ENCODE data around the gene PDE7B.

PDE7B gene

GRCh38 chr6:136181512-136181833, 330.0 kb downstream of the PDE7B start:
- H3K27ac ChIP-seq (ENCODE audit: insufficient read depth, low read depth, low read length, poor library complexity, severe bottlenecking): no peak overlapping the region
- H3K4me1 ChIP-seq (ENCODE audit: control insufficient read depth, insufficient read depth, low read length): no peaks in the 10 kb centered on the region
- H3K9me3 ChIP-seq (ENCODE audit: control insufficient read depth, low read length): no peaks in the 10 kb centered on the region
- H3K4me3 ChIP-seq (ENCODE audit: insufficient read depth, low read depth, low read length): no peak overlapping the region
- WGBS, 2 experiments: 100% methylated on average over 1 of the region's 1 CpG
- H3K36me3 ChIP-seq (ENCODE audit: control insufficient read depth, insufficient read depth, low read length): no peaks in the 10 kb centered on the region
- H3K27me3 ChIP-seq (ENCODE audit: control insufficient read depth, insufficient read depth, low read length, poor library complexity, severe bottlenecking): no peaks in the 10 kb centered on the region

GRCh38 chr6:136181861-136182260, 330.4 kb downstream of the PDE7B start:
- H3K27me3 ChIP-seq (ENCODE audit: control insufficient read depth, insufficient read depth, low read length, poor library complexity, severe bottlenecking): no peaks in the 10 kb centered on the region
- WGBS, 2 experiments: 42 to 53% methylated on average over 1 of the region's 1 CpG
- H3K4me3 ChIP-seq (ENCODE audit: insufficient read depth, low read depth, low read length): no peak overlapping the region
- no peaks in the 10 kb centered on the region for H3K36me3 ChIP-seq (ENCODE audit: control insufficient read depth, insufficient read depth, low read length)
- H3K27ac ChIP-seq (ENCODE audit: insufficient read depth, low read depth, low read length, poor library complexity, severe bottlenecking): no peak overlapping the region
- H3K9me3 ChIP-seq (ENCODE audit: control insufficient read depth, low read length): no peaks in the 10 kb centered on the region
- H3K4me1 ChIP-seq (ENCODE audit: control insufficient read depth, insufficient read depth, low read length): no peaks in the 10 kb centered on the region

GRCh38 chr6:136184738-136185137, 333.2 kb downstream of the PDE7B start:
- no peak overlapping the region for H3K27ac ChIP-seq (ENCODE audit: insufficient read depth, low read depth, low read length, poor library complexity, severe bottlenecking)
- no peaks in the 10 kb centered on the region for H3K36me3 ChIP-seq (ENCODE audit: control insufficient read depth, insufficient read depth, low read length)
- H3K27me3 ChIP-seq (ENCODE audit: control insufficient read depth, insufficient read depth, low read length, poor library complexity, severe bottlenecking): no peaks in the 10 kb centered on the region
- H3K4me3 ChIP-seq (ENCODE audit: insufficient read depth, low read depth, low read length): no peak overlapping the region
- WGBS, 2 experiments: 95 to 100% methylated on average over 1 of the region's 1 CpG
- no peaks in the 10 kb centered on the region for H3K4me1 ChIP-seq (ENCODE audit: control insufficient read depth, insufficient read depth, low read length)
- no peaks in the 10 kb centered on the region for H3K9me3 ChIP-seq (ENCODE audit: control insufficient read depth, low read length)

GRCh38 chr6:136186363-136186762, 334.9 kb downstream of the PDE7B start:
- H3K27ac ChIP-seq (ENCODE audit: insufficient read depth, low read depth, low read length, poor library complexity, severe bottlenecking): no peak overlapping the region
- H3K36me3 ChIP-seq (ENCODE audit: control insufficient read depth, insufficient read depth, low read length): no peaks in the 10 kb centered on the region
- H3K9me3 ChIP-seq (ENCODE audit: control insufficient read depth, low read length): no peaks in the 10 kb centered on the region
- no peak overlapping the region for H3K4me3 ChIP-seq (ENCODE audit: insufficient read depth, low read depth, low read length)
- no peaks in the 10 kb centered on the region for H3K4me1 ChIP-seq (ENCODE audit: control insufficient read depth, insufficient read depth, low read length)
- no peaks in the 10 kb centered on the region for H3K27me3 ChIP-seq (ENCODE audit: control insufficient read depth, insufficient read depth, low read length, poor library complexity, severe bottlenecking)
- WGBS, 2 experiments: 80% methylated on average over 1 of the region's 1 CpG; no CpG with 5 or more reads in 1 of the 2 experiments

- H3K4me1 ChIP-seq (ENCODE audit: control insufficient read depth, insufficient read depth, low read length): no peaks in the 10 kb centered on the region
- WGBS, 2 experiments: 60 to 68% methylated on average over 2 of the region's 2 CpGs
- no peaks in the 10 kb centered on the region for H3K27me3 ChIP-seq (ENCODE audit: control insufficient read depth, insufficient read depth, low read length, poor library complexity, severe bottlenecking)
- no peaks in the 10 kb centered on the region for H3K36me3 ChIP-seq (ENCODE audit: control insufficient read depth, insufficient read depth, low read length)
- H3K9me3 ChIP-seq (ENCODE audit: control insufficient read depth, low read length): no peaks in the 10 kb centered on the region
- H3K4me3 ChIP-seq (ENCODE audit: insufficient read depth, low read depth, low read length): no peak overlapping the region
- no peak overlapping the region for H3K27ac ChIP-seq (ENCODE audit: insufficient read depth, low read depth, low read length, poor library complexity, severe bottlenecking)
Observed at GRCh38 chr6:136188486-136188885, 337.0 kb downstream of the PDE7B start.

GRCh38 chr6:136189104-136189503, 337.6 kb downstream of the PDE7B start:
- Histone ChIP-seq H3K27me3 (ENCODE audit: control insufficient read depth, insufficient read depth, low read length, poor library complexity, severe bottlenecking) (no peaks in the 10 kb centered on the region), H3K4me3 (ENCODE audit: insufficient read depth, low read depth, low read length) (no peak overlapping the region), H3K27ac (ENCODE audit: insufficient read depth, low read depth, low read length, poor library complexity, severe bottlenecking) (no peak overlapping the region), H3K36me3 (ENCODE audit: control insufficient read depth, insufficient read depth, low read length) (no peaks in the 10 kb centered on the region), H3K9me3 (ENCODE audit: control insufficient read depth, low read length) (no peaks in the 10 kb centered on the region), H3K4me1 (ENCODE audit: control insufficient read depth, insufficient read depth, low read length) (no peaks in the 10 kb centered on the region)
- 86 to 90% methylated on average over 3 of the region's 3 CpGs for WGBS, 2 experiments

GRCh38 chr6:136191606-136192312, 340.3 kb downstream of the PDE7B start:
- no peak overlapping the region for H3K27ac ChIP-seq (ENCODE audit: insufficient read depth, low read depth, low read length, poor library complexity, severe bottlenecking)
- H3K36me3 ChIP-seq (ENCODE audit: control insufficient read depth, insufficient read depth, low read length): no peaks in the 10 kb centered on the region
- H3K9me3 ChIP-seq (ENCODE audit: control insufficient read depth, low read length): no peaks in the 10 kb centered on the region
- no peaks in the 10 kb centered on the region for H3K27me3 ChIP-seq (ENCODE audit: control insufficient read depth, insufficient read depth, low read length, poor library complexity, severe bottlenecking)
- H3K4me1 ChIP-seq (ENCODE audit: control insufficient read depth, insufficient read depth, low read length): no peaks in the 10 kb centered on the region
- 93 to 95% methylated on average over 31 to 32 of the region's 32 CpGs for WGBS, 2 experiments
- no peak overlapping the region for H3K4me3 ChIP-seq (ENCODE audit: insufficient read depth, low read depth, low read length)

- H3K4me3 ChIP-seq (ENCODE audit: insufficient read depth, low read depth, low read length): no peak overlapping the region
- 94 to 95% methylated on average over 5 to 6 of the region's 6 CpGs for WGBS, 2 experiments
- no peaks in the 10 kb centered on the region for H3K9me3 ChIP-seq (ENCODE audit: control insufficient read depth, low read length)
- no peak overlapping the region for H3K27ac ChIP-seq (ENCODE audit: insufficient read depth, low read depth, low read length, poor library complexity, severe bottlenecking)
- no peaks in the 10 kb centered on the region for H3K4me1 ChIP-seq (ENCODE audit: control insufficient read depth, insufficient read depth, low read length)
- H3K36me3 ChIP-seq (ENCODE audit: control insufficient read depth, insufficient read depth, low read length): no peaks in the 10 kb centered on the region
- no peaks in the 10 kb centered on the region for H3K27me3 ChIP-seq (ENCODE audit: control insufficient read depth, insufficient read depth, low read length, poor library complexity, severe bottlenecking)
Observed at GRCh38 chr6:136192902-136193301, 341.4 kb downstream of the PDE7B start.

GRCh38 chr6:136201732-136202131, 350.2 kb downstream of the PDE7B start:
- 92 to 93% methylated on average over 5 of the region's 5 CpGs for WGBS, 2 experiments
- H3K4me1 ChIP-seq (ENCODE audit: control insufficient read depth, insufficient read depth, low read length): no peaks in the 10 kb centered on the region
- no peaks in the 10 kb centered on the region for H3K27me3 ChIP-seq (ENCODE audit: control insufficient read depth, insufficient read depth, low read length, poor library complexity, severe bottlenecking)
- no peak overlapping the region for H3K27ac ChIP-seq (ENCODE audit: insufficient read depth, low read depth, low read length, poor library complexity, severe bottlenecking)
- H3K36me3 ChIP-seq (ENCODE audit: control insufficient read depth, insufficient read depth, low read length): no peaks in the 10 kb centered on the region
- H3K4me3 ChIP-seq (ENCODE audit: insufficient read depth, low read depth, low read length): no peak overlapping the region
- no peaks in the 10 kb centered on the region for H3K9me3 ChIP-seq (ENCODE audit: control insufficient read depth, low read length)

GRCh38 chr6:136208783-136209182, 357.3 kb downstream of the PDE7B start:
- H3K36me3 ChIP-seq (ENCODE audit: control insufficient read depth, insufficient read depth, low read length): no peaks in the 10 kb centered on the region
- no peak overlapping the region for H3K4me3 ChIP-seq (ENCODE audit: insufficient read depth, low read depth, low read length)
- H3K4me1 ChIP-seq (ENCODE audit: control insufficient read depth, insufficient read depth, low read length): no peaks in the 10 kb centered on the region
- no peak overlapping the region for H3K27ac ChIP-seq (ENCODE audit: insufficient read depth, low read depth, low read length, poor library complexity, severe bottlenecking)
- H3K27me3 ChIP-seq (ENCODE audit: control insufficient read depth, insufficient read depth, low read length, poor library complexity, severe bottlenecking): no peaks in the 10 kb centered on the region
- 82 to 92% methylated on average over 2 to 4 of the region's 4 CpGs for WGBS, 2 experiments
- H3K9me3 ChIP-seq (ENCODE audit: control insufficient read depth, low read length): no peaks in the 10 kb centered on the region

- Histone ChIP-seq H3K4me3 (ENCODE audit: insufficient read depth, low read depth, low read length) (no peak overlapping the region), H3K36me3 (ENCODE audit: control insufficient read depth, insufficient read depth, low read length) (no peaks in the 10 kb centered on the region), H3K9me3 (ENCODE audit: control insufficient read depth, low read length) (no peaks in the 10 kb centered on the region), H3K27me3 (ENCODE audit: control insufficient read depth, insufficient read depth, low read length, poor library complexity, severe bottlenecking) (no peaks in the 10 kb centered on the region), H3K27ac (ENCODE audit: insufficient read depth, low read depth, low read length, poor library complexity, severe bottlenecking) (no peak overlapping the region), H3K4me1 (ENCODE audit: control insufficient read depth, insufficient read depth, low read length) (no peaks in the 10 kb centered on the region)
- WGBS, 2 experiments: 78 to 90% methylated on average over 2 of the region's 2 CpGs
Observed at GRCh38 chr6:136209496-136209895, 358.0 kb downstream of the PDE7B start.
